ENCODE data around the gene NATD1. TPM values are rescaled to one million over a fixed set of nuclear protein-coding genes. Genes with fewer than 3 reads are reported as not detected.

The NATD1 gene
- polyA plus RNA-seq, 2 of the 4 experiments (the other 2 are of a cell fraction) = 1.1 to 1.6 TPM

DNA sequence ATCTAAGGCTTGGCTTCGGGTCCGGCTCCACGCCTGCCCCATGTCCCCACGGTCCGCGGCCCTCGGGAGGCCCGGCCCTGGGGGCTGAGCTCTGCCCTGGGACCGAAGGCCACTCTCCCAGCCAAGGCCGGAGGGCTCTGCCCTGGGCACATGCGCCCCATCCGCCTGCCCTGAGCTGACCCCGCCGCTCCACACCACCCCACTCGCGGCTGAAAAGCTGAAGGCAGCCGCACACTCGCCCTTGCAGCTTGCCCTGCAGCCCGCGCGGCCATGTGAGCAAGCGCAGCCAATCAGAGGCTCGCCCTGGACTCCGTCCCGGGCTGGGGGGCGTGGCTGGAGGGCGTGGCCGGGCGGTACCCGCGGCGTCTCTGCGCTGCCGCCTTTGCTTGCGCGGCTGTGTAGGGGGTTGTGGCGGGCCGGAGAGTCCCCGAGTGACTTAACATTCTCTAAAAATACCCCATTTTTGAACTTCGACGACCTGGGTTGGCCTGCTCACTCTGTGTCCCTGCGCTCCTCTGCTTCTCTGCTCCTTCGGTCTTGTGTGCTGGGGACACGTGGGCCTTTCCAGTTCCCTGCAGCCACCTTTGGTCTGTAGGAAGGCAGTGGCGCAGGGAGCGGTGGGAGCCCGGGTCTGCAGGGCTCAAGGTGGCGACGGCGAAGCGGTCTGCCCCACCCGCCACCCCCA is 22.5 kb upstream of the NATD1 start:
- Histone ChIP-seq H3K4me1 (peaks cover 14% of the 10 kb centered on the region), H3K4me3 (peak overlapping the region; percentile 64), H3K4me2 (peak overlapping the region; percentile 98), H3K9me3 (no peaks in the 10 kb centered on the region), H3K27ac (peak overlapping the region; percentile 85 to 92)
- peak; percentile 18 for FAIRE-seq
- POLR2A ChIA-PET = interaction anchor here (0.6 to 2.2 kb wide), 7 partner anchors 23 to 276 kb away, joined by 3 to 8 read pairs (median 6); partner anchors contain the start of genes NATD1 and USP22
- DNase-seq (ENCODE audit: low read depth in 1 of 2, low spot score in 1 of 2) = peak; percentile 82 to 98
- CTCF ChIA-PET = interaction anchor here (0.7 to 9.7 kb wide), 9 partner anchors 11 to 241 kb away, joined by 3 to 121 read pairs (median 4); no protein-coding TSS in a partner anchor
- TF ChIP-seq, protein P1, sequence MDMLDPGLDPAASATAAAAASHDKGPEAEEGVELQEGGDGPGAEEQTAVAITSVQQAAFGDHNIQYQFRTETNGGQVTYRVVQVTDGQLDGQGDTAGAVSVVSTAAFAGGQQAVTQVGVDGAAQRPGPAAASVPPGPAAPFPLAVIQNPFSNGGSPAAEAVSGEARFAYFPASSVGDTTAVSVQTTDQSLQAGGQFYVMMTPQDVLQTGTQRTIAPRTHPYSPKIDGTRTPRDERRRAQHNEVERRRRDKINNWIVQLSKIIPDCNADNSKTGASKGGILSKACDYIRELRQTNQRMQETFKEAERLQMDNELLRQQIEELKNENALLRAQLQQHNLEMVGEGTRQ (IDR thresholded peaks at IDR 0.05) = peak; percentile 96
- TF ChIP-seq MAX (IDR thresholded peaks at IDR 0.05) (peak; percentile 89), JUN (IDR thresholded peaks at IDR 0.05) (peak in 1 of 2 experiments; percentile 77; a peak in 2 of 5 replicates), POLR2AphosphoS2 (conservative IDR thresholded peaks at IDR 0.05; ENCODE audit: low read length) (no peak), PHF8 (IDR thresholded peaks at IDR 0.05; ENCODE audit: borderline replicate concordance, low read depth) (peak; percentile 49; the same call in 1 of the 2 replicates), HOXB5 (CRISPR knock-in tag; IDR thresholded peaks at IDR 0.05) (0 out of 2 replicates have a peak, but pooled peaks have one; percentile 15), HDAC2 (IDR thresholded peaks at IDR 0.05) (0 out of 2 replicates have a peak, but pooled peaks have one; percentile 20), POLR2A (IDR thresholded peaks at IDR 0.05; ENCODE audit: low read length) (peak; percentile 90), JUNB (IDR thresholded peaks at IDR 0.05) (no peak)
- TF ChIP-seq, protein P2, sequence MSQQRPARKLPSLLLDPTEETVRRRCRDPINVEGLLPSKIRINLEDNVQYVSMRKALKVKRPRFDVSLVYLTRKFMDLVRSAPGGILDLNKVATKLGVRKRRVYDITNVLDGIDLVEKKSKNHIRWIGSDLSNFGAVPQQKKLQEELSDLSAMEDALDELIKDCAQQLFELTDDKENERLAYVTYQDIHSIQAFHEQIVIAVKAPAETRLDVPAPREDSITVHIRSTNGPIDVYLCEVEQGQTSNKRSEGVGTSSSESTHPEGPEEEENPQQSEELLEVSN (IDR thresholded peaks at IDR 0.05; ENCODE audit: borderline replicate concordance, low read depth) = peak; percentile 90
- TF ChIP-seq, protein P3, sequence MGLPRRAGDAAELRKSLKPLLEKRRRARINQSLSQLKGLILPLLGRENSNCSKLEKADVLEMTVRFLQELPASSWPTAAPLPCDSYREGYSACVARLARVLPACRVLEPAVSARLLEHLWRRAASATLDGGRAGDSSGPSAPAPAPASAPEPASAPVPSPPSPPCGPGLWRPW (IDR thresholded peaks at IDR 0.05) = no peak
- peak; percentile 79 to 94 for ATAC-seq
- WGBS (ENCODE audit: missing lambda C conversion rate) = 5% methylated on average over 25 of the region's 52 CpGs

- 35% methylated on average over 20 of the region's 20 CpGs for WGBS (ENCODE audit: missing lambda C conversion rate)
- no peak for TF ChIP-seq JUNB (IDR thresholded peaks at IDR 0.05)
- no peak for TF ChIP-seq NR3C1 (IDR thresholded peaks at IDR 0.05)
- no peak for TF ChIP-seq RFX5 (IDR thresholded peaks at IDR 0.05)
- TF ChIP-seq ZSCAN20 (CRISPR knock-in tag; IDR thresholded peaks at IDR 0.05) = no peak
- no peak for TF ChIP-seq PHF8 (IDR thresholded peaks at IDR 0.05; ENCODE audit: borderline replicate concordance, low read depth)
- TF ChIP-seq SMC3 (IDR thresholded peaks at IDR 0.05) = no peak
- TF ChIP-seq, protein P1 (IDR thresholded peaks at IDR 0.05) = no peak
- TF ChIP-seq KDM1A (IDR thresholded peaks at IDR 0.05; ENCODE audit: low read depth) = no peak
- no peak for TF ChIP-seq RNF2 (IDR thresholded peaks at IDR 0.05; ENCODE audit: borderline replicate concordance, low read depth)
- TF ChIP-seq RARB (CRISPR knock-in tag; IDR thresholded peaks at IDR 0.05) = no peak
- no peak for TF ChIP-seq BHLHE40 (IDR thresholded peaks at IDR 0.05; ENCODE audit: low read depth, low read length)
- TF ChIP-seq SREBF2 (IDR thresholded peaks at IDR 0.05) = no peak
- TF ChIP-seq RCOR1 (IDR thresholded peaks at IDR 0.05; ENCODE audit: low read depth, low read length) = no peak
- TF ChIP-seq FOSL2 (IDR thresholded peaks at IDR 0.05) = no peak
- no peak for TF ChIP-seq FOSL2 (CRISPR knock-in tag; IDR thresholded peaks at IDR 0.05)
- no peak for TF ChIP-seq CHD2 (IDR thresholded peaks at IDR 0.05; ENCODE audit: low read length, partially characterized antibody)
- no peak for TF ChIP-seq POLR2AphosphoS2 (conservative IDR thresholded peaks at IDR 0.05; ENCODE audit: low read length)
- no peak for TF ChIP-seq JUN (IDR thresholded peaks at IDR 0.05)
- TF ChIP-seq, protein P2 (IDR thresholded peaks at IDR 0.05; ENCODE audit: borderline replicate concordance, low read depth) = no peak
- no peak for TF ChIP-seq EP300 (IDR thresholded peaks at IDR 0.05)
- H3K4me2 ChIP-seq = peak overlapping the region; percentile 98
- FAIRE-seq = no peak
- peak overlapping the region; percentile 64 for H3K4me3 ChIP-seq
- H3K27ac ChIP-seq = peak overlapping the region; percentile 85 to 92
- H3K4me1 ChIP-seq = peaks cover 12% of the 10 kb centered on the region
- ChIA-PET POLR2A (interaction anchor here (0.6 to 2.2 kb wide), 5 partner anchors 22 to 232 kb away, joined by 5 to 8 read pairs (median 6); partner anchors contain the start of genes NATD1 and USP22), CTCF (interaction anchor here (0.7 to 9.7 kb wide), 8 partner anchors 12 to 241 kb away, joined by 3 to 121 read pairs (median 4); no protein-coding TSS in a partner anchor)
- no peak for DNase-seq (ENCODE audit: low read depth in 1 of 2, low spot score in 1 of 2)
- H3K9me3 ChIP-seq = no peaks in the 10 kb centered on the region
- ATAC-seq = peak in 1 of 2 experiments; percentile 29; a peak in 2 of 6 replicates
These were observed 21.9 kb upstream of the NATD1 start for GRCh38 chr17:21275047-21275578.

Measured in A549 (cell line).